ENCODE results near the gene CCL24.
"Not testable (repeated sequence)": the region's sequence is repeated elsewhere in the genome, so short reads cannot be mapped to it uniquely, and the experiment has no call there.

Gene CCL24

DNA sequence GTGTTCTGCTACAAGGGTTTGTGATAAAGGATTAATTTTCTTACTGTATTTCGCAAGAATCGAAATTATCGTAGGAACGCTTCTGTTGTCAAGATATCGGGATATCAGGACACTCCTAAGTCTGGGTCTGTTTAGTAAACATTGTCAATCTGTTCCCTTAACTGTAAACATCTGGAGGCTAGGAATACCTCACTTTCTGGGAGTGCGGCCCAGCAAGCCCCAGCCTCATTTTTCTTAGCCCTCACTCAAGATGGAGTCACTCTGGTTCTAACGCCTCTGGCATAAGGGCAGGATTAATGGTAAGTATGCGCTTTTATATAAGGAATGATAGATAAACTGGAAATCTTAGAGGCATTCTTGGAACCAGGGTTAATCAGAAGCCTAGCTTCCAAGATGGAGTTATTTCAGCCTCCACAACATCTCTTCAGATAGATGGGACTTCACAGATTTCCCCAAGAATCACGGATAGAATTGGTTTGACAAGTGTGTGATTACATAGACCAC is 30.1 kb upstream of the CCL24 start:
- H3K27ac ChIP-seq (ENCODE audit: low read depth, low read length, poor library complexity, severe bottlenecking): no peak overlapping the region
- TF ChIP-seq EZH2 (IDR thresholded peaks at IDR 0.05; ENCODE audit: borderline replicate concordance, low read length): no peak
- TF ChIP-seq, protein P1, sequence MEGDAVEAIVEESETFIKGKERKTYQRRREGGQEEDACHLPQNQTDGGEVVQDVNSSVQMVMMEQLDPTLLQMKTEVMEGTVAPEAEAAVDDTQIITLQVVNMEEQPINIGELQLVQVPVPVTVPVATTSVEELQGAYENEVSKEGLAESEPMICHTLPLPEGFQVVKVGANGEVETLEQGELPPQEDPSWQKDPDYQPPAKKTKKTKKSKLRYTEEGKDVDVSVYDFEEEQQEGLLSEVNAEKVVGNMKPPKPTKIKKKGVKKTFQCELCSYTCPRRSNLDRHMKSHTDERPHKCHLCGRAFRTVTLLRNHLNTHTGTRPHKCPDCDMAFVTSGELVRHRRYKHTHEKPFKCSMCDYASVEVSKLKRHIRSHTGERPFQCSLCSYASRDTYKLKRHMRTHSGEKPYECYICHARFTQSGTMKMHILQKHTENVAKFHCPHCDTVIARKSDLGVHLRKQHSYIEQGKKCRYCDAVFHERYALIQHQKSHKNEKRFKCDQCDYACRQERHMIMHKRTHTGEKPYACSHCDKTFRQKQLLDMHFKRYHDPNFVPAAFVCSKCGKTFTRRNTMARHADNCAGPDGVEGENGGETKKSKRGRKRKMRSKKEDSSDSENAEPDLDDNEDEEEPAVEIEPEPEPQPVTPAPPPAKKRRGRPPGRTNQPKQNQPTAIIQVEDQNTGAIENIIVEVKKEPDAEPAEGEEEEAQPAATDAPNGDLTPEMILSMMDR (IDR thresholded peaks at IDR 0.05; ENCODE audit: low read length): no peak
- H4K20me1 ChIP-seq (ENCODE audit: insufficient read depth, low read length): no peaks in the 10 kb centered on the region
- no peaks in the 10 kb centered on the region for H3K27me3 ChIP-seq (ENCODE audit: insufficient read depth, low read length)
- no peak overlapping the region for H3K9ac ChIP-seq (ENCODE audit: low read length)
- no peaks in the 10 kb centered on the region for H3K79me2 ChIP-seq (ENCODE audit: insufficient read depth, low read length)
- H3K4me3 ChIP-seq (ENCODE audit: low read depth, low read length, poor library complexity, severe bottlenecking): no peak overlapping the region
- no peak overlapping the region for H2AFZ ChIP-seq (ENCODE audit: low read length)
- no peaks in the 10 kb centered on the region for H3K9me2 ChIP-seq (ENCODE audit: low read depth, low read length)
- no peak overlapping the region for H3K4me2 ChIP-seq (ENCODE audit: low read length)
- no peaks in the 10 kb centered on the region for H3F3A ChIP-seq (ENCODE audit: insufficient read depth, low read length)
- no peaks in the 10 kb centered on the region for H3K36me3 ChIP-seq (ENCODE audit: insufficient read depth, low read length)
- H3K9me3 ChIP-seq (ENCODE audit: low read length): no peaks in the 10 kb centered on the region
- H3K4me1 ChIP-seq (ENCODE audit: insufficient read depth, low read length, severe bottlenecking): no peaks in the 10 kb centered on the region

DNA sequence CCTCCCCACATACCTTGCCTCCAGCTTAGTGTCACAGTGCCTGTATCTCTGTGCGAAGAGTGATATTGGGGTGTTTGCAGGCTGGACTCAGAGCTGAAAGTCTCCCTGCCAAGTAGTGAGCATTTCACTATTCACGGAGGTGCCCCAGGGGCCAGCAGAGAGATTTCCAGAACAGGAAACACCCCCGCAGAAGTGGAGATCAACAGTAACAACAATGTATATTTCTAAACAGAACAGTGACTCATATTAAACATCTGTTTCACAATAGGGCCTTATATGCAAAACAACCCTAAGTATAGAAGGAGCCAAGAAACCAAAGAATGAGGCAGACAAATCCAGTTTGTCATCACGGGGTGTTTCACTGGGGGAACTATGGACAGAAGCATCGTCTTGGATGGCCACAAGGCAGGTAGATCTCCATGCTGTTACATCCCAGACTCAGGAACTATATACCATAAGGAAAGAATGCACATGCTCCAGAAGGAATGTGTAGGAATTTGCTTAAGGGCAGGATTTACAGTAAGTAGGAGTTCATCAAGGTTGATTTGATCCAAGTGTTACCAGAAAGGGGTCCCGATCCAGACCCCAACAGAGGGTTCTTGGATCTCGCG is 29.3 kb upstream of the CCL24 start:
- Histone ChIP-seq H3K9me3 (ENCODE audit: low read length) (no peaks in the 10 kb centered on the region), H3K4me3 (ENCODE audit: low read depth, low read length, poor library complexity, severe bottlenecking) (no peak overlapping the region), H3K79me2 (ENCODE audit: insufficient read depth, low read length) (no peaks in the 10 kb centered on the region), H3K27me3 (ENCODE audit: insufficient read depth, low read length) (no peaks in the 10 kb centered on the region), H4K20me1 (ENCODE audit: insufficient read depth, low read length) (no peaks in the 10 kb centered on the region), H3K4me1 (ENCODE audit: insufficient read depth, low read length, severe bottlenecking) (no peaks in the 10 kb centered on the region), H3K9me2 (ENCODE audit: low read depth, low read length) (no peaks in the 10 kb centered on the region), H3K9ac (ENCODE audit: low read length) (no peak overlapping the region), H3K27ac (ENCODE audit: low read depth, low read length, poor library complexity, severe bottlenecking) (no peak overlapping the region), H3F3A (ENCODE audit: insufficient read depth, low read length) (no peaks in the 10 kb centered on the region), H2AFZ (ENCODE audit: low read length) (no peak overlapping the region), H3K36me3 (ENCODE audit: insufficient read depth, low read length) (no peaks in the 10 kb centered on the region), H3K4me2 (ENCODE audit: low read length) (no peak overlapping the region)
- TF ChIP-seq, protein P1 (IDR thresholded peaks at IDR 0.05; ENCODE audit: low read length): no peak
- TF ChIP-seq EZH2 (IDR thresholded peaks at IDR 0.05; ENCODE audit: borderline replicate concordance, low read length): no peak

DNA sequence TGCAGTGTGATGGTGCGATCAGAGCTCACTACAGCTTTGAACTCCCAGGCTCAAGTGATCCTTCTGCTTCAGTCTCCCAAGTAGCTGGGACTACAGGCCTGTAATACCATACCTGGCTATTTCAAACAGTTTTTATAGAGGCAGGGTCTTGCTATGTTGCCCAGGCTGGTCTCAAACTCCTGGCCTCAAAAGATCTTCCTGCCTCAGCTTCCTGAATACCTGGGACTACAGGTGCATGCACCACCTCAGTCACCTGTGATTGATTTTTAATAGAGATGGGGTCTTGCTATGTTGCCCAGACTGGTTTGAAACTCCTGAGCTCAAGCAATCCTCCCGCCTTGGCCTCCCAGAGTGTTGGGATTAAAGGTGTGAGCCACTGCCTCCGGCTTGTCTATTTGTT is 26.4 kb upstream of the CCL24 start:
- Histone ChIP-seq H3K79me2 (ENCODE audit: insufficient read depth, low read length) (no peaks in the 10 kb centered on the region), H2AFZ (ENCODE audit: low read length) (no peak overlapping the region), H3K36me3 (ENCODE audit: insufficient read depth, low read length) (no peaks in the 10 kb centered on the region), H3K27me3 (ENCODE audit: insufficient read depth, low read length) (no peaks in the 10 kb centered on the region; the same call in 1 of the 2 replicates), H3K9me3 (ENCODE audit: low read length) (no peaks in the 10 kb centered on the region), H3F3A (ENCODE audit: insufficient read depth, low read length) (no peaks in the 10 kb centered on the region), H3K4me2 (ENCODE audit: low read length) (no peak overlapping the region), H3K4me1 (ENCODE audit: insufficient read depth, low read length, severe bottlenecking) (no peaks in the 10 kb centered on the region), H3K27ac (ENCODE audit: low read depth, low read length, poor library complexity, severe bottlenecking) (no peak overlapping the region), H3K4me3 (ENCODE audit: low read depth, low read length, poor library complexity, severe bottlenecking) (no peak overlapping the region), H4K20me1 (ENCODE audit: insufficient read depth, low read length) (no peaks in the 10 kb centered on the region), H3K9ac (ENCODE audit: low read length) (no peak overlapping the region), H3K9me2 (ENCODE audit: low read depth, low read length) (no peaks in the 10 kb centered on the region)
- TF ChIP-seq EZH2 (IDR thresholded peaks at IDR 0.05; ENCODE audit: borderline replicate concordance, low read length): no peak
- TF ChIP-seq, protein P1 (IDR thresholded peaks at IDR 0.05; ENCODE audit: low read length): no peak

DNA sequence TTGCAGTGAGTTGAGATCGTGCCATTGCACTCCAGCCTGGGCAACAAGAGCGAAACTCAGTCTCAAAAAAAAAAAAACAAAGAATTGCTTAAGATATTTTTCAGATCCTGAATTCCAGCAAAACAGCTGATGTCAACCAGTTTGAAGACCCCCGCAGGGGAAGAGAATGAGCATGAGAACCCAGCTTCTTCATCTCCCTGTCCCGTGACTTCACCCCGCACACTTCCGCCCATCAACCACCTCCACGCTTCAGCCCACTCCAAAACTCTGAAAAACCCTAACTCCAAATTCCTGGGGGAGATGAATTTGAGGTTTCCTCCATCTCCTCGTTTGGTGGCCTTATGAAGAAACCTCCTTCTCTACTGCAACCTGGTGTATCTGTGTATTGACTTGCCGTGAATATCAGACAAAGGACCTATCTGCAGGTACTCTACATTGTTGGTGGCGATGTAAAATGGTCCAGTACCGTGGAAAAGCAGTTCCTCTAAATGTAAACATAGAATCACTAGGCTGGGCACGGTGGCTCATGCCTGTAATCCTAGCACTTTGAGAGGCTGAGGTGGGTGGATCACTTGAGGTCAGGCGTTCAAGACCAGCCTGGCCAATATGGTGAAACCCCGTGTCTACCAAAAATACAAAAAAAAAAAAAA is 24.8 kb upstream of the CCL24 start:
- not testable (repeated sequence) for H3F3A ChIP-seq (ENCODE audit: insufficient read depth, low read length); H4K20me1 ChIP-seq (ENCODE audit: insufficient read depth, low read length); H3K9ac ChIP-seq (ENCODE audit: low read length); H2AFZ ChIP-seq (ENCODE audit: low read length); H3K4me1 ChIP-seq (ENCODE audit: insufficient read depth, low read length, severe bottlenecking); H3K36me3 ChIP-seq (ENCODE audit: insufficient read depth, low read length); H3K27me3 ChIP-seq (ENCODE audit: insufficient read depth, low read length); H3K4me3 ChIP-seq (ENCODE audit: low read depth, low read length, poor library complexity, severe bottlenecking); H3K9me3 ChIP-seq (ENCODE audit: low read length); H3K79me2 ChIP-seq (ENCODE audit: insufficient read depth, low read length); H3K4me2 ChIP-seq (ENCODE audit: low read length); H3K27ac ChIP-seq (ENCODE audit: low read depth, low read length, poor library complexity, severe bottlenecking); H3K9me2 ChIP-seq (ENCODE audit: low read depth, low read length)
